HG03280 (cell line): ENCODE measurements around the gene ATP6AP1.
A peak's percentile ranks its signal among the peaks of the same experiment; 100 is the strongest.

Experiments
- ATAC-seq: cut with Tn5 transposase; IDR thresholded peaks from one replicate; pipeline ENCODE4 v1.9.1; 2021; ENCODE audit warnings: mild to moderate bottlenecking, moderate library complexity; ENCODE audit not compliant: unreplicated experiment

ATP6AP1 gene

DNA sequence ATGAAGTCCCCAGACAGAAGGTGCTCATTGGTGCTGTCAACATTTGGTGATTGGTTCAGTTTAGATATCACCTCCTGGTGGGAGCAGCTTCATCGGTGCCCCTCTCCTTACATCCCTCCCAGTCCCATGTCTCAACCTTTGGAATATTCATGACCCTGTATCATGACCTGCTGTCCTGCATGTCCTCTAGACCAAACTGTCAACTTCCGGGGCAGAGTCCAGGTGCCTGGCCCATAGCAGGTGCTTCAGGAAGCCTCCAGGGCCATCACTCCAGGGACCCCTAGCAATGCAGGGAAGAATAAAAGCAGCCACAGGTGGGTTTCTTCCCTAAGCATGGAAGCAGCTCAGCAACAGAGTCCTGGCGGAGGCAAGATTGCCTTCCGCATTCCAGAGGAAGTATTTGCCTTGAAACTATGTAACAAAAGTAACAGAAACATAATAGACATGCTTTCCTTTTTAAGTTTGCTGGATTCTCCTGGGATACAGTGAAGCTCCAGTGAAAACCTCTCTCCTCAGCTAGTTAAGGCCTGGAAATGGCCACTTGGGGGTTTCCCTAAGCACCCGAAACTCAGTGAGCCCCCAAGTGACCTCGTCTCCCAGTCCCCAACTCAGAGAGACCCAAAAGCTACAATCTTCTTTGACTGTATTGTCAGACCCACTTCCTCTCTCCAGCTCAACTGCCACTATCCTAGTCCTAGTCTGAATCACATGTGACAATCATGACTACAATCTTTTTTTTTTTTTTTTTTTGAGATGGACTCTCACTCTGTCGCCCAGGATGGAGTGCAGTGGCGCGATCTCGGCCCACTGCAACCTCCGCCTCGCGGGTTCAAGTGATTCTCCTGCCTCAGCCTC, 1.3 kb upstream of the ATP6AP1 start:
- ATAC-seq: no peak

DNA sequence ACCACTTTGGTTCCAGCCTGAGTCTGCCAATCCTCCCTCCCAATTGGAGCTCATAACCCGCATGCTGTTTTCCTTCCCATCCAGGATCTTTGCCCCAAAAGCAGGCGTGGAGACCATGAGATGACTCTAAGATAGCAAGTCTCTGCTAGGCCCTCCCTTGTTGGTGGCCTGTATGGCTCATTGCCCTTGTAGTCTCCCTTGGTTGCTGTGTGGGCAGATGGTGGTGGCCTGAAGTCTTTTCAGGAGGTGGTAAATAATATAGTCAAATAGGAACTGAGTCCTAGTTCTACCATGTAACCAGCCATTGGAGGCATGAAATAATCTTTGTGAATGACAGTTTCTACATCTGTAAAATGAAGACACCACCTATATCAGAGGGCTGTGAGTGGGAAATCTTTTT, 1.2 kb downstream of the ATP6AP1 start:
- no peak for ATAC-seq

DNA sequence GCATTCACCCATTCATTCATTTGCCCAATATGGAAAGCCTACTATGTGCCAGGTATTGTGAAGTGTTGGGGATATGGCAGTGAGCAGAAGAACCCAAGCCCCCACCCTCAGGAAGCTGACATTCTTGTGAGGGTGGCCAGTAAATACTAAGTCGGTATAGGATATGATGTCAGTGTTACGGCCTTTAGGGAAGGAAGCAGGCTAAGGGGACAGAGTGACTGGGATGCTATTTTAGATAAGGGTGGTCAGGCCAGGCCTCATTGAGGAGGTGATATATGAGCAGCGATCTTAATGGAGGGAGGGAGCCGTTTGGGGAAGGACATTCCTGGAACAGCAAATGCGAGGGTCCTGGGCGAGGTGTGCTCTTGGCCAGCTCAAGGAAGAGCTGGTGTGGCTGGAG, 2.0 kb downstream of the ATP6AP1 start:
- no peak for ATAC-seq

DNA sequence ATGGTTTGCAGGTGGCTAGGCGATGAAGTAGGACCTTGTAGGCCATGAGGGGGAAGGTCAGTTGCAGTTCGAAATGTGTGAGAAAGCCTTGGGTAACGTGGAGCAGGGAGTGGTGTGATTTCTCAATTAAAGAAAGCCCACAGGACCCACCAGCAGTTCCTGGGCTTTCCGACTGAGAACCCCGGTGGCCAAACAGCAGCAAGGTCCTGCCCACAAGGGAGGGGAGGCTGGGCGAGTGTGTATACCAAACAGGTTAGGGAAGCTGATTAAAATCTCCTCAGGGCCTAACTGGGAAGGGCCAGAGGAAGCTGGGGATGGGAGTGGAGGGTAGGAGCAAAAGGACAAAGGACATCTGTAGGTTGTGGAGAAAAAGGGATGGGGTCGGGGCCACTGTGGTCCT, 2.4 kb downstream of the ATP6AP1 start:
- no peak for ATAC-seq

DNA sequence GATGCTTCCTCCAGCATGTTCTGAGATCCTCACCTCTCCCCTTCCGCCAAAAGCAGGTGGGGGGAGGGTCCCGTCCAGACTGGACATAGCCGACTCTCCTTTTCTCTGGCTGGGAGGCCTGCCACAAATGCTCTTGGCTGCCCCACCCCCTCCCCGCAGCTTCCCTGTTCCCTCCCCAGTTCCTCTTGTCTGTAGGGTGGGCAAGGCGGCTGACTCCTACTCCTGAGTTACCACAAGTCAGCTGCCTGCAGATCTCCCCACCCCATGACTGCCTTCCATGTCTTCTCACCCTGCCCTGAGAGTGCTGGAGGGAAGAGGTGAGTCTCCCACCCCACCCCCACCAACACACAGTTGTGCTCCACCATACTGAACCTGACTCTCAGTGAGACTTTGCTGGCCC, 2.9 kb downstream of the ATP6AP1 start:
- no peak for ATAC-seq

DNA sequence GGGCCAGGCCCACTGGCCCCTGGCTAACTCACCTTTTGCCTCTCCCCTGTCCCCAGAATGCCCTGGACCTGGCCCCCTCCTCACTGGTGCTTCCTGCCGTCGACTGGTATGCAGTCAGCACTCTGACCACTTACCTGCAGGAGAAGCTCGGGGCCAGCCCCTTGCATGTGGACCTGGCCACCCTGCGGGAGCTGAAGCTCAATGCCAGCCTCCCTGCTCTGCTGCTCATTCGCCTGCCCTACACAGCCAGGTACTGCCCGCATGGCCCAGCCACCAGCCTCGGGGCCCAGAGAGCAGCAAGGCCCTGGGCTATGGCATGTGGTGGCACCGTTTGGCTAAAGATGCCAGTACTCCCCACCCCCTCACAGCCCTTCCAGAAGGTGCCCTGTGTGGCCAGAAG, 3.7 kb downstream of the ATP6AP1 start:
- no peak for ATAC-seq

DNA sequence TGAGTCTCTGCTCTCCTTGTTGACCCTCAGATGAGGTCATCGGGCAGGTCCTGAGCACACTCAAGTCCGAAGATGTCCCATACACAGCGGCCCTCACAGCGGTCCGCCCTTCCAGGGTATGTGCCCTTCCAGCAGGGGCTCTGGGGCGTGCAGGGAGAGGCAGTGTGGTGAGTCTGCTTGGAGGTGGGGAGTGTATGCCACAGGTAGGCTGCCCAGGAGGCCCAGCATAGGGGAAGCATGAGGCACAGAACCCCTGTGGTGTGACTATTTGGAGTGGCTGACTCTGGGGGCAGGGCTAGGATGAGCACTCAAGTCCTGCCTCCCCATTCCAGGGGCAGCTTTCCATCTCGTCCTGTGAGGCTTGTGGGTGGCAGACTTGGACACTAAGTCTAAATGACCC, 5.1 kb downstream of the ATP6AP1 start:
- no peak for ATAC-seq

DNA sequence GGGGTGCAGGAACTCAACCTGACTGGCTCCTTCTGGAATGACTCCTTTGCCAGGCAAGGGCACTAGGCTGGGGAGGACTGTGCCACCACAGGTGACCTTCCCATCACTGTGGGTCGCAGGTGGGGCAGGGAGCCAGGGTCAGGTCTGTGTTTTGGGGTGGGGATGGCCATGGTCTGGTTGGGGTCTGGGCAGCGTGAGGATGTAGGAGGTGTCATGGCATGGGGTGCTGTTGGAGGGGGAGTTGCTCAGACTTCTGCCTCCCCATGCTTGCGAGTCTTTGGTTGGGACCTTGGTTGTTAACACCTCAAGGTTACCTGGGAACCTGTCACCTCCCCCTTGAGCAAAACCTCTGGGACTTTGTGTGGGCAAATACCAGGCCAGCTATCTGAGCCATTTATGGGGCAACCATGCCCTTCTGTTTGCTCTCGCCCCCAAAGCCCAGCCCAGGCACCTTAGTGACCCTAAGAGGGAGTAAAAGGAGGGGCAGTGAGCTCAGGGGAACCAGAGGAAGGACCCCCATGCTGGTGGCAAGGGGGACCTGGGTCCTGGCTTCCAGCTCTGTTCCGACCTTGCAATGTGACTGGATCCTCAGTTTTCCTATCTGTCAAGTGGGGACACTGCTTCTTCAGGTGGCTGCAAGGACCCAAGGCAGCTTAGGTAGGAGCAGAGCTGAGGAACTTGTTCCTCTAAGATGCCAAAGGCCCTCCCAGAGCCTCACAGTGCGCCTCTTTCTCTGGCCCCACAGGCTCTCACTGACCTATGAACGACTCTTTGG, 6.1 kb downstream of the ATP6AP1 start:
- no peak for ATAC-seq

DNA sequence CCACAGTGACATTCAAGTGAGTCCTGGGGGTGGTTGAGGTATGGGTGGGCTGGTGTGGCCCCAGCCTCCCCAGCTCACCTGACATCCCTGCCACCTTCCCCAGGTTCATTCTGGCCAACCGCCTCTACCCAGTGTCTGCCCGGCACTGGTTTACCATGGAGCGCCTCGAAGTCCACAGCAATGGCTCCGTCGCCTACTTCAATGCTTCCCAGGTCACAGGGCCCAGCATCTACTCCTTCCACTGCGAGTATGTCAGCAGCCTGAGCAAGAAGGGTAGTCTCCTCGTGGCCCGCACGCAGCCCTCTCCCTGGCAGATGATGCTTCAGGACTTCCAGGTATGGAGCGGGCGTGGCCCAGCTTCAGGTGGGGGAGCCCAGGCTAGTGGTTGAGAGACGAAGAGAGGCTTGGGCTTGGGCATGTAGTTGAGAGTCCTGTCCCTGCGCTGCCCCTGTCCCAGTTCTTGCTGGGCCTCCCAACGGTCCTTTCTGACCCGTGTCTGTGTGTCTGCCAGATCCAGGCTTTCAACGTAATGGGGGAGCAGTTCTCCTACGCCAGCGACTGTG, 6.8 kb downstream of the ATP6AP1 start:
- no peak for ATAC-seq

DNA sequence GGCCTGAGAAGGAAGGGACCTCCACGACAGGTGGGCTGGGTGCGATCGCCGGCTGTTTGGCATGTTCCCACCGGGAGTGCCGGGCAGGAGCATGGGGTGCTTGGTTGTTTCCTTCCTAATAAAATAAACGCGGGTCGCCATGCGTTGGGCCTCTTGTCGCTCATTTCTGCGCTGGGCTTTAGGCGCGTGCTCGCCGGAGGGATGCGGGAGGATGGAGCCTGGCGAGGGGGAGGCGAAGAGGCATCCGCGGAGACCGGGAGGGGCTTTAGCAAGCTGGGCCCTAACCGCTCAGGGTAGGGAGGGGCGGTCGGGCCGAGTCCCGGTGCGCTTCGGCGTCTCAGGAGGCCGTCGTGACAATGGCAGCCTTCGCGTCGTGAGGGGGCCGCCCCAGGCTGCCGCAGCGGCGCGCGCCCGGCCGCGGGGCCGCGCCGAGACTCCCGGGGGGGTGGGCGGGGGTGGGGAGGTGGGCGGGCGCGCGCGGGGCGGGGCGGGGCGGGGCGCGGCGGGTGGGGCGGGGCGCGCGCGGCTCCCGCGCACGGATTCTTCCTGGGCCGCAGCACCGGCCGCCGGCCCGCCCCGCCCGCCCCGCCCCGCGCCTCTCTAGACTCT, 8.0 kb downstream of the ATP6AP1 start:
- ATAC-seq: peak; percentile 52

DNA sequence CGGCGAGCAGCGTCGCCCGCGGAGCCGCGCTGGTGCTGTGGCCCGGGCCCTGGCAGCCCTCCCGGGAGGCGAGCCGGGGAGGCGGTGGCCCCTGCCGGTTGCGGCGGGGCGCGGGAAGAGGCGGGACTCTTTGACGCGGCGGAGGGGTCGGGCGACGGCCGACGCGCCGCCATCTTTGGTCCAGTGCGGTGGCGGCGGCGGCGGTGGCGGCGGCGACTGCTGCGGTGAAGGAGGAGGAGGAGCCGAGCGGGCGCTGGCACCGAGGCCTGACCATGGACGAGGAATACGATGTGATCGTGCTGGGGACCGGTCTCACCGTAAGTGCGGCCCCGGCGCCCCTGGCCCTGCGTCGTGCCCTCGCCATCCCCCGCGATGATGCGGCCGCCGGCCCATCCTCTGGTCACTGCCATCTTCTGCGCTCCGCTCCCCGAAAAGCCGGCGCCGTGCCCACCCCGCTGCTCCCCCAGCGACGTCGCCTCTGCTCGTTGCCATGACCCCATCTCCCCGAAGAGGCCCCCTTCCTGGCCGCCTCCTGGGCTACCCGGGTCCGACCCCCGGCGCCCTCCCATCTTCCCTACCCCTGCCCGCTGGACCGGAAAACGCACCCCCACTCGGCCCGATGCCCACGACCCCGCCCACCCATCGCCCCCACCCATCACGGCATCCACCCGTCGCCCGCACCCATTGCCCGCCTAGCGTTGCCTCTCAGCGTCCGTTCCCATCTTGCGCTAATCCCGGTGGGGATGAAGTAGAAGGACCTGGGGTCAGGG, 8.7 kb downstream of the ATP6AP1 start, which contains the start of gene GDI1:
Gene GDI1 (plus strand): TSS at position 172 of the 770 bp plus-strand sequence. CDS start 101 bp downstream, at position 273.
- ATAC-seq: peak; percentile 59

DNA sequence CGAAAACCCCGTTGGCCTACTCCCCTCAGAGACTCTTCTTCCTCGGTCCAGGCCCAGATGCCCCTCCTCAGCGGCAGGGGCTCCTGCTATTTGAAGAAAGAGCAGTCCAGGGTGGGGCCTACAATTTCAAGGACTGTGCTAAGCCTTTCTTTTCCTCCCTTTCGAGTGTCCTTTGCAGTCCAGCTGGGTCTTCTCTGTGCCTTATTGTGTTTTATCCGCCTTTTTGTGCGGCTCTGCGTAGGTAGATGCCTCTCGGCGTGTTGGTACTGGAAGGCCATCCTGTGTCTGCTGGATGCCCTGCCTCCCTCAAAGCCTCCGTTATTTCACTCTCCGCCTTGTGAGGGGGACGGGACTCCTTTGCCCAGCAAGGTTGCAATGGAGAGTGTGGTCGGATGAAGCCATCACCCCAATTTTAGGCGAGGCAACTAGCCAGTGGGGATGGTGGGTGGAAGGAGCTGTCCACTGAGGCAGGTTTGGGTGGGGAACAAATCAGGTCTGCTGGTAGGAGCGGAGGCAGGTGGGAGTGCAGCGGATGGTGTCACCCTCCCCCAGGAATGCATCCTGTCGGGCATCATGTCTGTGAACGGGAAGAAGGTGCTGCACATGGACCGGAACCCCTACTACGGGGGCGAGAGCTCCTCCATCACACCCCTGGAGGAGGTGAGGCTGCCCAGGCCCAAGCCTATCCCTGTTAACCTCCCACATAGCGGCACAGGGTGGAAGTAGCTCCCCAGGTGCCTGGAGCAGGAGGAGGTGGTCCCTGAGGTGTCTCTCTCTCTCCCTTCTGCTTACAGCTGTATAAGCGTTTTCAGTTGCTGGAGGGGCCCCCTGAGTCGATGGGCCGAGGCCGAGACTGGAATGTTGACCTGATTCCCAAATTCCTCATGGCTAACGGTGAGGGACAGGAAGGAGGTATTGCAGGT, 9.8 kb downstream of the ATP6AP1 start:
- no peak for ATAC-seq

DNA sequence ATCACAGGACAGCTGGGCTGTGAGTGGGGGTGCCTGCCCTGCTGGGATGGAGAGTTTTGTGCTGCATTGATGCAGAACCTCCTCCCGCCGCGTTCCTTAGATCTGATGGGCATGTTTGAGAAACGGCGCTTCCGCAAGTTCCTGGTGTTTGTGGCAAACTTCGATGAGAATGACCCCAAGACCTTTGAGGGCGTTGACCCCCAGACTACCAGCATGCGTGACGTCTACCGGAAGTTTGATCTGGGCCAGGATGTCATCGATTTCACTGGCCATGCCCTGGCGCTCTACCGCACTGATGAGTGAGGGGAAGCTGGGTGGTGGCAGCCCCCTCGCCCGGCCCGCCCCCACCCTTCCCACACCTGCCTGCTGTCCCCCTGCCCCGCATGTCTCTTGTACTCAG, 11.4 kb downstream of the ATP6AP1 start:
- no peak for ATAC-seq

DNA sequence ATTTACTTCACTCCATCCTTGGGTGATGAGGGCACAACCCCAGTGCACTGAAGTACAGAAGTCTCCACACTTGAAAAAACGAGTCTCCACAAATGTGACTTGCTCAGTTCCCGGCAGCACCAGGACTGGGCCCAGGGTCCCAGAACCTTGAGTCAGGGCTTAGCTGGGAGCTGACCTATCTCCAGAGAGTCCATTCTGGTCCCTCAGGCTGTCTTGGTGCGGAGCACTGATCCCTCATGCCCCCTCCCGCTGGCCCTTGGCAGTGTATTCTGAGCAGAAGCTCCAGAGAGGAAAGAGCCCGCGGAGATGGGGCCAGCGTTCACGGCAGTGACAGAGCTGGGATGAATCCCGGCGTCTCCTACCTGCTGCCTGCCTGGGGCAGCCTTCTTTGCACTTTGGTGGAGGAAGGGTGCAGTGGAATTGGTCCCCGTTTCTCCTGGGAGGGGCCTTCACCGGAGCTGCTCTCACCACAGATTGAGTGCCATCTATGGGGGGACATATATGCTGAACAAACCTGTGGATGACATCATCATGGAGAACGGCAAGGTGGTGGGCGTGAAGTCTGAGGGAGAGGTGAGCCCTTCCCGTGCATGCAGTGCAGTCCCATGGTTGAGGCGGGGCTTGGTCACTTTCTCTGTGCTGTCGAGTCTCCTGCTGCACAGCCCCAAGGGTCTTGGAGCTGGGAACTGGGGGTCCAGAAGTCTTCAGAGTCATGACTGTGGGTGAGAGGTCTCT, 12.3 kb downstream of the ATP6AP1 start:
- ATAC-seq: no peak

DNA sequence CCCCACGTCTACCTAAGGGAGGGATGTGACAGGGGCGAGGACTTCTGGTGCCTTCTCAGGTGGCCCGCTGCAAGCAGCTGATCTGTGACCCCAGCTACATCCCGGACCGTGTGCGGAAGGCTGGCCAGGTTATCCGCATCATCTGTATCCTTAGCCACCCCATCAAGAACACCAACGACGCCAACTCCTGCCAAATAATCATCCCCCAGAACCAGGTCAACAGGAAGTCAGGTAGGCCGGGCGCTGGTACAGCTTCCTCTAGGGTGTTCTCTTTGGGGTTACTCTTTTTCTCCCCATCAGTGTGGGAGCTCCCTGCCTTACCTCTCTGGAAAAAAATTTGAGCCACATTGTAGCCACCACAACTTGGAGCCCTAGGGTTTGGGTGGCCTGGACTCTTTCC, 13.1 kb downstream of the ATP6AP1 start:
- no peak for ATAC-seq

DNA sequence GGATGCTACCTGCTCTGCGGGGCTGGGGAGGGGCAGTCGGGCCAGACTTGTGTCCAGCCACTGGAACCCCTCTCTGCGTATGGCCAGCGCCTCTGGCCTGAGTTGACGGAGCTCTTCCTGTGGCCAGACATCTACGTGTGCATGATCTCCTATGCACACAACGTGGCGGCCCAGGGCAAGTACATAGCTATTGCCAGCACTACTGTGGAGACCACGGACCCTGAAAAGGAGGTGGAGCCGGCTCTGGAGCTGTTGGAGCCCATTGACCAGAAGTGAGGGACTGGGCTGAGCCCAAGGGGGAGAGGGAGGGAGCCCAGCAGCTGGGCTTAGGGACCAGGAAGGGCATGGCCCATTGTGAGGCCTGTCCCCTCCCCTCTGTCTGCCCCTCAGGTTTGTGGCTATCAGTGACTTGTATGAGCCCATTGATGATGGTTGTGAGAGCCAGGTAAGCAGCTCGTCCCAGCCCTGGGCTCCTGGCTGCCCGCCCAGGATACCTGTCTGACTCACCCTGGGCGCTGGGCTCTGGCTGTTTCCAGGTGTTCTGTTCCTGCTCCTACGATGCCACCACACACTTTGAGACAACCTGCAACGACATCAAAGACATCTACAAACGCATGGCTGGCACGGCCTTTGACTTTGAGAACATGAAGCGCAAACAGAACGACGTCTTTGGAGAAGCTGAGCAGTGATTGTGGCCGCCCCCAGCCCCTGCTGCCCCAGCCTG, 13.7 kb downstream of the ATP6AP1 start:
- ATAC-seq: no peak

DNA sequence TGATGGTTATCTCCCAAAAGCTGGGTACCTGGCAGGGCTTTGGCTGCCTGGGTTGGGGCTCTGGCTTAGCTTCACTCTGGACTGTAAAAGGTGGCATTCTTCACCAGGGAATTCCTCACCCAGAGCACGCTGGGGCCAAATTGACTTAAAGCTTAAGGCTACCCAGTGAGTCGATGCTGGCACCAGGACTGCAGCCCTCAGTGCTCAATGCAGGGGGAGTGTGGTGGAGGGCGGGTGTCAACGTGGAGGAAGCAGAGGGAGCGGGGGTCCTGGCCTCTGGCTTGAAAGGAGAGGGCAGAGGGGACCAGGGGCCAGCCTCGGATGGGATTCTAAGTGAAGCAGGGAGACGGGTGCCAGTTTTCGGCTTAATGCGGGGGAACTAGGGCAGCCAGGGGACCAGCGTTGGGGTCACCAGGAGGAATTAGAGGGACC, 15.0 kb downstream of the ATP6AP1 start:
- ATAC-seq: peak; percentile 6
